ENCODE data around the gene AKT1S1. TPM values are rescaled to one million over a fixed set of nuclear protein-coding genes. Genes with fewer than 3 reads are reported as not detected.

The AKT1S1 gene
- polyA plus RNA-seq, 1 donor, result 42.7 TPM

- DNase-seq, result no peak
These were observed 23.2 kb downstream of the AKT1S1 start for GRCh38 chr19:49853852-49854377.

DNA sequence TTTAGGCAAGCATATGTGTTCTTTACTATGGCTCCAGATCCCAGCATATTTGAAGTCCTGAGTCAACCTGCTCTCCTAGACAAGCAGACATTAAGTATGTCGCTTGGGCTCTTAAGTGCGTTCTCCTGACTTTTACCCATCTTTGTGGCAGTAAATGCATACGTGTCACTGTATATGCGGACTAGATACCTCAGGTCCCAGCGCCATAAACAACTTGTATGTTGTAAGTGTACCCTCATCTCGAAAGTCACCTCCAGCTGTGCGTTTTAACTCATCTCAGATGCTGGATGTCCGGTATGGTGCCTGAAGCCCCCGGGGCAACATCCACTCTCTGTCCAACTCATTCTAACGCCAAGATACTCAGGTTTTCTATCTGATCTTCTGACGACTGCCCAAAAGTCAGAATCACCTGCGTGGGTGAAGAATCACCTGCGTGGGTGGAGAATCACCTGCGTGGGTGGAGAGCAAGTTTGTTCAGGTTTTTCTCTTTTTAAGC lies 24.5 kb downstream of the AKT1S1 start:
- no peak for DNase-seq

DNA sequence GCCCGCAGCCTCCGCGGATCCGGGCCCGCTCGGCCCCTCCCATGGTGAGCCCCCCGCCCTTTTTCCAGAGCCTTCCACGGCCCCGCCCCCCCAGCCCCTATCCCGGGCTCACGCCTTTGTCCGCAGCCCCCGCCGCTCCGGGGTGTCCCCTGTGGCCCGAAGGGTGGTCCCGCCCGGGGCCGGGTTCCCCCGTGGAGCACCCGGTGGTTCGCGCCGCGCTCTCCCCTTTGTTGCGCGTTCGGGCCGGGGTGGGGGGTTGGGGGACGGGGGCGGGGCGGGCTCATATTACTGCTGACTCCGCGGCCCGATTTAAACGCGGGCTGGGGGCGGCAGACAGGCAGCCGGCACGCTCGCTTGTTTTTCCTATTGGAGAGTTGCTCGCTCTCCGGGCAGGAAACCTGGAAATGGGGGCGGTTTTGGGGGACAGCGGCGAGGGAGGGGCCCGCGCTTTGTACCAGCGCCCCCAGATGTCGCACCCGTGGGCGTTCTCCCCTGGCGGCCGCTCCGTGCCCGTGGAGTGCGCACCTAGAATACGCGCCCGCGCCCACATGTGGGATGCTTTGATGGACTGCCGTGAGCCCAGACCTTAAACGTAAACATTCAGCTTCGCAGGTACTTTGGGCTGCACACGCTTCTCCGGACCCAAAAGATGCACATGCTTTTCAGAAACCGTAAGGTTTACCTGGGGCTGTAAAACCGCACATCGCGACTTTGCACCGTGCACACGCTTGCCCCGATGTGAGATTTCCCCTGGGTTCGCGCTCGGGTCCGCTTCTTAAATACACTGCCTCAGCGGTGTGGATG lies 25.5 kb downstream of the AKT1S1 start:
- peak; percentile 46 for DNase-seq

- DNase-seq, result peak; percentile 91
These were observed 26.4 kb downstream of the AKT1S1 start, which contains the start of gene PTOV1 for GRCh38 chr19:49850487-49851342. Gene PTOV1, plus strand, starts transcription at chr19:49851159.

DNA sequence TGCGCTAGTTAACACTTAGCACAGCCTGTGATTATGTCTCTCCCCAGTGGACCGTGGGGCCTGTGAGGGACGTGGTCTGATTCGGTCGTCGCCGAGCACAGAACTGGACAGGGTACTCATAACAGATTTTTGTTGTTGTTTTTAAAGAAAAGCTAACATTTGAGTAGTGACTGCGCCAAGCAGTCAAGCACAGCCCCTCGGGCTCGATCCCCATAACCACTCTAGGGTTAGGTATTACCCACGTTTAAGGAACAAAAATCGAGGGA lies 27.0 kb downstream of the AKT1S1 start:
- no peak for DNase-seq

DNA sequence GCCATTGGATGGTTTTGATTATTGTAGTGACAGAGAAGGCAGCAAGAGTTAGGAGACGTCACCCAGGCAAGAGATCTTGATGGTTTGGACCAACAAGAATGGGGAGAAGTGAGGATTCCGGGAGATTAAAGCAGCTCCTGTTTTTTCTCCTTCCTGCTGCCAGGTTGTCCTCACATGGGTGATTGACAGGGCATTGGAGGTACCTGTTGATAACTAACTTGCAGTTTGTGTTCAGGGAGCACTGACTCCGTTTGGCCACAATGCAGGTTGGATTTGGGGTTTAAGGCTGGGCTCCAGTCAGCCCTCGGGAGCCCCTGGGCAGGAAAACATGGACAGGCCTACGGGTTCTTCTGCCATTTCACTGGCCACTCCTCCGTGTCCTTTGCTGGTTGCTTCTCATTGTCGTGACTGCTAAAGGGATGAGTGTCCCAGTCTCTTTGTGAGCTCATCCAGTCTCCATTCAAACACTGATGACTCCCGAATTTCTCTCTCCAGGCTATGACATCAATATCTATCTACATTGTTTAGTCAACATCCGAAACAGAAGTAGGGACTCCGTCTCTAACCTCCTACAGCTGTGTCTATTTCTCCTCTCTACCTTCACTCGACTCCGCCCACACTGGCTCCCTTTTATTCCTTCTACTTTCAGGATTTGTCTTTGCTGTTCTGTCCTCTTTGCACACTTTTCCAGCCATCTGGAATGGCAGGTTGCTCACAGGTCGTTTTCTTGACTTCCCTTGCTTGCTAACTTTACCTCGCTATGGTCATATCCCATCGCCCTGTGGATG lies 27.5 kb downstream of the AKT1S1 start:
- no peak for DNase-seq

GRCh38 chr19:49848938-49849337 lies 28.2 kb downstream of the AKT1S1 start:
- no peak for DNase-seq

DNA sequence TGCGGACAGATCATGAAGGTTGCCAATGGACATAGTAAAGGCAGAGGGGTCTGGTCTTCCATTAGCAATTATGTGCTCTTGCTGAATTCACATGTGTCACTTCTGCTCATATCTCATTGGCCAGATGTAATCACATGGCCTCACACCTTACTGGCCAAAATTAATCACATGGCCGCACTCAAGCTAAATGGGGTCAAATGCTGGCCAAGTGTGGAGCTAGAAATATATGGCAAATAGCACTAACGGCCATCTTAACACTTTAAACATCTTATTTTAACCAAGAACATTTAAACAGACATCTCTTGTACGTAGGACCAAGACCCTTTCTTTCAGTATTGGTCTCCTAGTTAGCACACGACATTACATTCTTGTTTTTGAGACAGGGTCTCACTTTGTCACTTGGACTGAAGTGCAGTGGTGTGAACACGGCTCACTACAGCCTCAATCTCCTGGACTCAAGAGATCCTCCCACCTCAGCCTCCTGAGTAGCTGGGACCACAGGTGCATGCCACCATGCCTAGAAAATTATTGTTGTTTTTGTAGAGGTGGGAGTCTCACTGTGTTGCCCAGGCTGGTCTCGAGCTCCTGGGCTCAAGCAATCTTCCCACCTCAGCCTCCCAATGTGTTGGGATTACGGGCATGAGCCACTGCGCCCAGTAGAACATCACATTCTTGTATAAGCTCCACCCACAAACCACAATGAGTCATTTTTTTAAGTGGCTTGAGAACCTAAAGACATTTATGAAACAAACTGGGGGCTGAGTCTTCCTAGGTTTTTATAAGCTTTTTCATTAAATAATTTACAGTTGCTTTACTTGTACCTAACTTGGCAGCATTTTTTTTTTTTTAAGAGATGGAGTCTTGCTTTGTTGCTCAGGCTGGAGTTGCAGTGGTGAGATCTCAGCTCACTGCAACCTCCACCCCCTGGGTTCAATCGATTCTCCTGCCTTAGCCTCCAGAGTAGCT lies 29.1 kb downstream of the AKT1S1 start:
- DNase-seq, result no peak

GRCh38 chr19:49846408-49846807 lies 30.7 kb downstream of the AKT1S1 start:
- DNase-seq, result no peak

- DNase-seq, result no peak
These were observed 31.7 kb downstream of the AKT1S1 start for GRCh38 chr19:49845414-49845813.

- DNase-seq, result no peak
These were observed 32.7 kb downstream of the AKT1S1 start for GRCh38 chr19:49844138-49845095.

DNA sequence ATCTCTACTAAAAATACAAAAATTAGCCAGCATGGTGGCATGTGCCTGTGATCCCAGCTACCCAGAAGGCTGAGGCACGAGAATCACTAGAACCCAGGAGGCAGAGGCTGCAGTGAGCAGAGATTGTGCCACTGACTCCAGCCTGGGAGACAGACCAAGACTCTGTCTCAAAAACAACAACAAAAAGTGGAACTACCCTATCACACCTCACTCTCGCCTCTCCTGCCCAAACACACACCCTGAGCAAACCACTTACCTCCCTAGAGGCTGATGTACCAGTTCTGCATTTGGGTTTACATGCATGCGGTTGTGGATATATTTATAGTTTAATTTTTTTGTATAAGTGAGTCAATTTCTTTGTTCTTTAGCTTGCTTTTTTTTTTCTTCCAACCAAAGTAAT lies 33.9 kb downstream of the AKT1S1 start:
- DNase-seq, result no peak

GRCh38 chr19:49840736-49841249 lies 36.4 kb downstream of the AKT1S1 start:
- no peak for DNase-seq

GRCh38 chr19:49840321-49840720 lies 36.8 kb downstream of the AKT1S1 start:
- DNase-seq, result no peak

- DNase-seq, result no peak
These were observed 37.4 kb downstream of the AKT1S1 start for GRCh38 chr19:49839713-49840112.

GRCh38 chr19:49838885-49839588 lies 38.1 kb downstream of the AKT1S1 start:
- DNase-seq, result no peak

DNA sequence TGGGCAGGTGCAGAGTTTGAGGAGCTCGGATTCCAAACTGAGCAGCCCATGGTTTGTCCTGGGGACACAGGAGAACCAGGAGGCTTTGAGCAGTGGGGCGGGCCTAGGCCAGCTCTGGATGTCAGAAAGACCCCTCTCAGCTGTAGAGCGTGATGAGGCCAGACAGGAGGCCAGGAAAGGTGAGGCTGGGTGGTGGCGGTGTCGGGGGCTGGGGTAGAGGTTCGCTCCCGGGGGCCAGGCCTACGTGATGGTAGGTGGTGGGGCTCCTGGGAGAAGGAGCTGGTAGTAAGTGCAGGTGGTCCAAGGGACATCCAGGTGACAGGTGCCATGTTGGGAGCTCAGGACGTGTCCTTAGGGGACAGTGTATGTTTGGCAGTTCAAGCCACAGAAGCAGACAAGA lies 39.7 kb downstream of the AKT1S1 start:
- no peak for DNase-seq

DNA sequence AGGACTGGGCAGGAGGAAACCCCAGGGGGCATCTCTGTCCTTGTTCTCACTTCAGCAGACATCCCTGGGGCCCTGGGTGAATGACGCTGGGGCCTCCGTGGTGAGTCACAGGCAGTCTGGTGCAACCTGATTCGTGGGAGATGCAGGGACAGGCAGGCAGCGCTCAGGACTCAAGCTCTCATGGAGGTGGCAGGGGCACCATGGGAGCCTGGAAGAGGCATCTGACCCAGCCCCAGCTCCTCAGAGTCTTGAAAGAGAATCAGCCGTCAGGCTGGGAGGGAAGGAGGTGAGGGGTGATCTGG lies 40.2 kb downstream of the AKT1S1 start:
- DNase-seq, result no peak

GRCh38 chr19:49836176-49837008 lies 40.8 kb downstream of the AKT1S1 start:
- DNase-seq, result no peak
